SW480 (cell line): ENCODE results near the gene TSACC.
"Not testable (repeated sequence)": the region's sequence is repeated elsewhere in the genome, so short reads cannot be mapped to it uniquely, and the experiment has no call there.

Experiments used
- DNase-seq: peaks from one replicate; pipeline ENCODE4 v3.0.0-alpha.2; 2016; ENCODE audit warnings: low spot score

The TSACC gene

GRCh38 chr1:156346636-156347035 is 8.3 kb downstream of the TSACC start:
- DNase-seq, result no peak

- no peak for DNase-seq
Observed at GRCh38 chr1:156347331-156347730, 9.0 kb downstream of the TSACC start.

GRCh38 chr1:156352481-156352880 is 14.2 kb downstream of the TSACC start:
- not testable (repeated sequence) for DNase-seq

GRCh38 chr1:156356262-156356874 is 18.0 kb downstream of the TSACC start:
- DNase-seq, result no peak

GRCh38 chr1:156356875-156357534 is 18.7 kb downstream of the TSACC start:
- DNase-seq, result peak; percentile 75

- DNase-seq, result no peak
Observed at GRCh38 chr1:156357977-156358376, 19.7 kb downstream of the TSACC start.

GRCh38 chr1:156358641-156359040 is 20.3 kb downstream of the TSACC start:
- no peak for DNase-seq

- DNase-seq, result no peak
Observed at GRCh38 chr1:156359249-156359648, 20.9 kb downstream of the TSACC start.

GRCh38 chr1:156359973-156360372 is 21.6 kb downstream of the TSACC start:
- DNase-seq, result no peak

GRCh38 chr1:156360534-156360933 is 22.2 kb downstream of the TSACC start:
- no peak for DNase-seq

GRCh38 chr1:156365754-156366153 is 27.4 kb downstream of the TSACC start:
- no peak for DNase-seq

GRCh38 chr1:156366378-156367166 is 28.2 kb downstream of the TSACC start:
- no peak for DNase-seq

GRCh38 chr1:156367383-156368156 is 29.2 kb downstream of the TSACC start:
- DNase-seq, result no peak

- no peak for DNase-seq
Observed at GRCh38 chr1:156368157-156368658, 29.9 kb downstream of the TSACC start.

GRCh38 chr1:156368889-156369684 is 30.8 kb downstream of the TSACC start, which contains the start of gene RHBG:
Gene RHBG, plus strand, starts transcription at chr1:156369211. Its CDS starts 39 bp downstream, at chr1:156369250.
- DNase-seq, result peak; percentile 55

GRCh38 chr1:156369685-156370286 is 31.5 kb downstream of the TSACC start:
- DNase-seq, result not testable (repeated sequence)

GRCh38 chr1:156371553-156372264 is 33.4 kb downstream of the TSACC start:
- no peak for DNase-seq

- DNase-seq, result no peak
Observed at GRCh38 chr1:156372265-156372586, 33.9 kb downstream of the TSACC start.

- DNase-seq, result no peak
Observed at GRCh38 chr1:156372876-156373275, 34.5 kb downstream of the TSACC start.

GRCh38 chr1:156373546-156373945 is 35.2 kb downstream of the TSACC start:
- DNase-seq, result no peak
